Stimulated activated naive B cell treated with anti-CD40 and anti-IgM and Interleukin-4, amounts not matched to agents 10 μg/mL and 1 μg/mL and 100 μg/mL, for 72 hours (primary cell): ENCODE data around the gene MAPK12.
A peak's percentile ranks its signal among the peaks of the same experiment; 100 is the strongest.

Experiments
- ATAC-seq, 2 donors: fragments of 150-1000 bp; cut with Tn5 transposase; replicated peaks; 2 replicates each; pipeline ENCODE4 v1.10.0; 2021; ENCODE audit warnings: moderate library complexity in 1 of 2
- DNase-seq: peaks from one replicate; pipeline ENCODE4 v3.0.0; 2021
- H3K27ac Mint-ChIP-seq: one replicate; pipeline ENCODE4 v1.8.0; 2022; ENCODE audit warnings: mild to moderate bottlenecking, mixed read lengths
- H3K27me3 Mint-ChIP-seq, 2 donors: one replicate each; pipeline ENCODE4 v1.8.0; 2022; ENCODE audit warnings: mixed read lengths in 2 of 2
- H3K36me3 Mint-ChIP-seq, 2 donors: one replicate each; pipeline ENCODE4 v1.8.0; 2022; ENCODE audit warnings: mixed read lengths in 2 of 2, mild to moderate bottlenecking in 1 of 2
- H3K4me1 Mint-ChIP-seq, 2 donors: one replicate each; pipeline ENCODE4 v1.8.0; 2022; ENCODE audit warnings: mixed read lengths in 2 of 2, mild to moderate bottlenecking in 1 of 2
- H3K4me3 Mint-ChIP-seq, 2 donors: one replicate each; pipeline ENCODE4 v1.8.0; 2022; ENCODE audit warnings: mild to moderate bottlenecking in 2 of 2, mixed read lengths in 2 of 2, moderate library complexity in 1 of 2
- H3K9me3 Mint-ChIP-seq, 2 donors: one replicate each; pipeline ENCODE4 v1.8.0; 2022; ENCODE audit warnings: mixed read lengths in 2 of 2, mild to moderate bottlenecking in 1 of 2

The MAPK12 gene

GRCh38 chr22:50220603-50221409 lies 40.7 kb downstream of the MAPK12 start:
- H3K4me3 Mint-ChIP-seq = no peak overlapping the region
- no peaks in the 10 kb centered on the region for H3K27me3 Mint-ChIP-seq
- peaks cover 5 to 24% of the 10 kb centered on the region in 2 donors for H3K4me1 Mint-ChIP-seq
- DNase-seq = no peak
- no peak for ATAC-seq
- no peak overlapping the region for H3K27ac Mint-ChIP-seq
- H3K36me3 Mint-ChIP-seq = peaks cover 54 to 68% of the 10 kb centered on the region in 2 donors
- H3K9me3 Mint-ChIP-seq = no peaks in the 10 kb centered on the region

- Mint-ChIP-seq H3K4me3 (no peak overlapping the region), H3K27me3 (no peaks in the 10 kb centered on the region), H3K4me1 (peaks cover 8 to 28% of the 10 kb centered on the region in 2 donors), H3K9me3 (no peaks in the 10 kb centered on the region), H3K27ac (no peak overlapping the region), H3K36me3 (peaks cover 54 to 70% of the 10 kb centered on the region in 2 donors)
- DNase-seq = no peak
- no peak for ATAC-seq
Measured at GRCh38 chr22:50219800-50220602, 41.5 kb downstream of the MAPK12 start.

GRCh38 chr22:50218996-50219727 lies 42.3 kb downstream of the MAPK12 start:
- no peaks in the 10 kb centered on the region for H3K27me3 Mint-ChIP-seq
- ATAC-seq (peak; percentile 23 to 26), DNase-seq (no peak)
- no peaks in the 10 kb centered on the region for H3K9me3 Mint-ChIP-seq
- peaks cover 11 to 32% of the 10 kb centered on the region in 2 donors for H3K4me1 Mint-ChIP-seq
- peaks cover 58 to 72% of the 10 kb centered on the region in 2 donors for H3K36me3 Mint-ChIP-seq
- no peak overlapping the region for H3K4me3 Mint-ChIP-seq
- H3K27ac Mint-ChIP-seq = no peak overlapping the region

GRCh38 chr22:50218153-50218995 lies 43.1 kb downstream of the MAPK12 start:
- H3K9me3 Mint-ChIP-seq = no peaks in the 10 kb centered on the region
- H3K4me1 Mint-ChIP-seq = peaks cover 13 to 33% of the 10 kb centered on the region in 2 donors
- peak; percentile 15 to 26 for ATAC-seq
- H3K4me3 Mint-ChIP-seq = no peak overlapping the region
- DNase-seq = no peak
- H3K27ac Mint-ChIP-seq = peak overlapping the region; percentile 56
- no peaks in the 10 kb centered on the region for H3K27me3 Mint-ChIP-seq
- peaks cover 57 to 74% of the 10 kb centered on the region in 2 donors for H3K36me3 Mint-ChIP-seq

DNA sequence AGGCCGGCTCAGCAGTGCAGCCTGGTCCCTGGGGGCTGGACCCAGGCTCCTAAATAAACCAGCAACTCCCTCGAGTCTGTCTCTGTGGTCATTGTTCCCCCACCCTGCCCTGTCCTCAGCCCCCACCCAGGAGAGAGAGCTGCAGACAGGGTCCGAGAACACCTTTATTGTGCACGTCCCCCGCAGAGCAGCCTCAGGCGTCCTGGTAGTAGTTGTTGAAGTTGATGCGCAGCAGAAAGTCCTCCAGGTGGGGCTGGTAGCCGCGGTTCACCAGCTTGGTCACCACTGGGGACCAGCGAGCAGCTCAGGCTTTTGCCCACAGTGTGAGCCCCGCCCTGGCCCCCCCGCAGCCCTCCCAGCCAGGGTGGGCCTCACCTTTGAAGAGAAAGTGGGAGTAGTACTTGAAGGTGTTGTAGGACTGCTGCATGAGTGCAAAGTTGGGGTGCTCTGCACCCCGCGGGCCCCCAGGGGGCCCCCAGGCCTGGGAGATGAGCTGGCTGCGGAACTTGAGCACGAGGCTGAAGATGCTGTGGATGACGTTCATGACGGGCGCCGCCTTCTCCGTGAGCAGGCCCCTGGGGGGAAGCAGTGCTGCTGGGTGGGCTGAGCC lies 43.8 kb downstream of the MAPK12 start:
- no peaks in the 10 kb centered on the region for H3K9me3 Mint-ChIP-seq
- peak overlapping the region; percentile 42 for H3K27ac Mint-ChIP-seq
- DNase-seq = no peak
- no peak for ATAC-seq
- H3K4me3 Mint-ChIP-seq = peak overlapping the region in 1 of 2 donors; percentile 28
- H3K4me1 Mint-ChIP-seq = peaks cover 14 to 40% of the 10 kb centered on the region in 2 donors
- peaks cover 57 to 75% of the 10 kb centered on the region in 2 donors for H3K36me3 Mint-ChIP-seq
- no peaks in the 10 kb centered on the region for H3K27me3 Mint-ChIP-seq

DNA sequence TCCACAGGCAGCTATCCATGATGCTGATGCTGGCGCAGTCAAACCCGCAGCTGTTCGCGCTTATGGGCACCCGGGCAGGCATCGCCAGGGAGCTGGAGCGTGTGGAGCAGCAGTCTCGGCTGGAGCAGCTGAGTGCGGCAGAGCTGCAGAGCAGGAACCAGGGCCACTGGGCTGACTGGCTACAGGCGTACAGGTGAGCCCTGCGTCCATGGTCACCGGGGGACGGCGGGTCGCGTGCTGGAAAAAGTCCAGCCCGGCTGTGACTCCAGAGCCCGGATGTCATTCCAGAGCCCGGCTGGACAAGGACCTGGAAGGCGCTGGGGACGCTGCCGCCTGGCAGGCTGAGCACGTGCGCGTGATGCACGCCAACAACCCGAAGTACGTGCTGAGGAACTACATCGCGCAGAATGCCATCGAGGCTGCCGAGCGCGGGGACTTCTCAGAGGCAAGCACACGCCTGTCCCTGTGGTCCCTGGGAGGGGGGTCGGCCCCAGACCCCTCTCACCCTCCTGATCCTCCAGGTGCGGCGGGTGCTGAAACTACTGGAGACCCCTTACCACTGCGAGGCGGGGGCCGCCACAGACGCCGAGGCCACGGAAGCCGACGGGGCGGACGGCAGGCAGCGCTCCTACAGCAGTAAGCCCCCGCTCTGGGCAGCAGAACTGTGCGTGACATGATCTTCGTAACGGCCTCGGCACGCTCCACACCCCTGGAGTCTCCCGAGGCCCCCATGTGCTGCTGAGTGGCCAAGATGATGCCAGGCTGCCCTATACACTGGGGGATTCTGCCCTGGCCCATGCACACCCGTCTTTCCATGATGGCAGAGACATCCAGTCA lies 44.6 kb downstream of the MAPK12 start:
- Mint-ChIP-seq H3K27me3 (no peaks in the 10 kb centered on the region), H3K9me3 (no peaks in the 10 kb centered on the region), H3K4me1 (peaks cover 14 to 44% of the 10 kb centered on the region in 2 donors), H3K4me3 (no peak overlapping the region), H3K36me3 (peaks cover 56 to 75% of the 10 kb centered on the region in 2 donors), H3K27ac (peak overlapping the region; percentile 42)
- ATAC-seq = no peak
- DNase-seq = no peak

- ATAC-seq (no peak), DNase-seq (no peak)
- peak overlapping the region; percentile 56 for H3K27ac Mint-ChIP-seq
- no peaks in the 10 kb centered on the region for H3K9me3 Mint-ChIP-seq
- no peaks in the 10 kb centered on the region for H3K27me3 Mint-ChIP-seq
- H3K4me1 Mint-ChIP-seq = peaks cover 14 to 44% of the 10 kb centered on the region in 2 donors
- peaks cover 53 to 73% of the 10 kb centered on the region in 2 donors for H3K36me3 Mint-ChIP-seq
- no peak overlapping the region for H3K4me3 Mint-ChIP-seq
Measured at GRCh38 chr22:50216055-50216683, 45.3 kb downstream of the MAPK12 start.

GRCh38 chr22:50215297-50216054 lies 46.0 kb downstream of the MAPK12 start:
- no peak for DNase-seq
- no peaks in the 10 kb centered on the region for H3K9me3 Mint-ChIP-seq
- peak overlapping the region in 1 of 2 donors; percentile 3 for H3K4me3 Mint-ChIP-seq
- peak overlapping the region; percentile 84 for H3K27ac Mint-ChIP-seq
- H3K4me1 Mint-ChIP-seq = peaks cover 14 to 44% of the 10 kb centered on the region in 2 donors
- H3K27me3 Mint-ChIP-seq = no peaks in the 10 kb centered on the region
- no peak for ATAC-seq
- peaks cover 50 to 72% of the 10 kb centered on the region in 2 donors for H3K36me3 Mint-ChIP-seq

- Mint-ChIP-seq H3K9me3 (no peaks in the 10 kb centered on the region), H3K27me3 (no peaks in the 10 kb centered on the region), H3K27ac (peak overlapping the region; percentile 45), H3K4me3 (no peak overlapping the region), H3K4me1 (peaks cover 19 to 40% of the 10 kb centered on the region in 2 donors), H3K36me3 (peaks cover 41 to 66% of the 10 kb centered on the region in 2 donors)
- ATAC-seq = no peak
- DNase-seq = no peak
Measured at GRCh38 chr22:50213263-50213662, 48.2 kb downstream of the MAPK12 start.

DNA sequence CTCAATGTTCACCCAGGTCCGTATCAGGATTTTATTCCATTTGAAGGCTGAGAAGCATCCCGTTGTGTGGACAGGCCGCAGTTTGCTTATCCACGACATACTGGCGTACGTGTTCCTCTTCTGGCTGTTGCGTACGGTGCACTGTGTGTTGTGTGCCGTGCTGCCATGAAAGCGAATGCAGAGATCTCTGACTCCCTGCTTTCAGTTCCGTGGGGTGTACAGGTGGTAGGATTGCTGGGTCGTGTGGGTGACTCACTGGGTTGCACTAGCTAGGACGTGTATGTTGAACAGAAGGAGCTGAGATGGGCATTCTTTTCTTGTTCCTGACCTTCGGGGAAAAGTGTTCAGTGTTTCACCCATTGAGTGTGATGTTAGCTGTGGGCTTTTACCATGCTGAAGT lies 50.3 kb downstream of the MAPK12 start:
- no peaks in the 10 kb centered on the region for H3K27me3 Mint-ChIP-seq
- ATAC-seq = no peak
- H3K4me1 Mint-ChIP-seq = peaks cover 33 to 50% of the 10 kb centered on the region in 2 donors
- no peak overlapping the region for H3K4me3 Mint-ChIP-seq
- no peaks in the 10 kb centered on the region for H3K9me3 Mint-ChIP-seq
- H3K36me3 Mint-ChIP-seq = peaks cover 35 to 65% of the 10 kb centered on the region in 2 donors
- no peak for DNase-seq
- H3K27ac Mint-ChIP-seq = no peak overlapping the region

GRCh38 chr22:50210378-50211139 lies 50.9 kb downstream of the MAPK12 start:
- no peak overlapping the region for H3K4me3 Mint-ChIP-seq
- H3K27ac Mint-ChIP-seq = peak overlapping the region; percentile 90
- ATAC-seq = no peak
- DNase-seq = no peak
- peaks cover 32 to 62% of the 10 kb centered on the region in 2 donors for H3K36me3 Mint-ChIP-seq
- H3K9me3 Mint-ChIP-seq = no peaks in the 10 kb centered on the region
- peaks cover 34 to 51% of the 10 kb centered on the region in 2 donors for H3K4me1 Mint-ChIP-seq
- H3K27me3 Mint-ChIP-seq = no peaks in the 10 kb centered on the region
